Cardiac fibroblast (primary cell): Measurements from ENCODE around the gene SCN10A.

Experiments used
- DNase-seq, 2 donors: peaks; one replicate each; pipeline versions ENCODE4 v3.0.0 to v3.0.0-alpha.2; 2010; ENCODE audit warnings: low read depth in 2 of 2
- H3K4me3 ChIP-seq, 2 donors: replicated peaks in 1 of 2; 1 replicate in 1 of 2; 2 replicates in 1 of 2; pipeline ENCODE4 v1.5.1; 2011; ENCODE audit warnings: low read depth in 2 of 2, low read length in 2 of 2, mild to moderate bottlenecking in 2 of 2, moderate library complexity in 1 of 2
- TF ChIP-seq, protein P1 (sequence below): IDR thresholded peaks from one replicate; pipeline ENCODE4 v1.5.1; 2011; ENCODE audit warnings: low read depth, mild to moderate bottlenecking, low read length, inconsistent platforms

The SCN10A gene

DNA sequence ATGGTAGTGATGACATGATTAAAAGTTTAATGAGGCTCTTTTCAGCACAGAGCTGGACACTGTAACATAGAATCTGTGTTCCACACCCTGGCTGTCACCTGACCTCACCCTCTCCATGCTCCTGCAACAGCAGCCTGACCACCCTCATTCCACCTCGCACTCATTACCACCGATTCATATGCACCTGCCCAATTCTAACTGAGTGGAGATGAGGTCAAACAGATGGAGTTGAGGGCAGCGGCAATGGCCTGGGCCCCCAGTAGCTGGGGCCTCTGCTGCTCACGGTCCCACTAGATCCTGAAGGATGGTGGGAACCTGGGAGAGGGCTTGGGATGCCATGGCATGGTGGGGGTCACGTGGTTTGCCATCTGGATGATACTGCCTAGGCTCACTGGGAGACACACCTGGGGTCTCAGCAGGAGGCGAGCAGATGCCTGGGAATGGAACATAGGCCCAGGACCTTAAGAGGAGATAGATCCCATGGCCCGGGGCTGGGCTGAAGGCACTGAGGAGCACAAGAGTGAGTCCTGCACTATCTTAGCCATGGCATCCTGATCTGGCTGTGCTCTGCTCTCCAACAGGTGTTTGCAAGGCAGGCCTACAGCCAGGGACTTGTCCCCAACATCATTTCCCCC is 167.9 kb downstream of the SCN10A start:
- TF ChIP-seq, protein P1, sequence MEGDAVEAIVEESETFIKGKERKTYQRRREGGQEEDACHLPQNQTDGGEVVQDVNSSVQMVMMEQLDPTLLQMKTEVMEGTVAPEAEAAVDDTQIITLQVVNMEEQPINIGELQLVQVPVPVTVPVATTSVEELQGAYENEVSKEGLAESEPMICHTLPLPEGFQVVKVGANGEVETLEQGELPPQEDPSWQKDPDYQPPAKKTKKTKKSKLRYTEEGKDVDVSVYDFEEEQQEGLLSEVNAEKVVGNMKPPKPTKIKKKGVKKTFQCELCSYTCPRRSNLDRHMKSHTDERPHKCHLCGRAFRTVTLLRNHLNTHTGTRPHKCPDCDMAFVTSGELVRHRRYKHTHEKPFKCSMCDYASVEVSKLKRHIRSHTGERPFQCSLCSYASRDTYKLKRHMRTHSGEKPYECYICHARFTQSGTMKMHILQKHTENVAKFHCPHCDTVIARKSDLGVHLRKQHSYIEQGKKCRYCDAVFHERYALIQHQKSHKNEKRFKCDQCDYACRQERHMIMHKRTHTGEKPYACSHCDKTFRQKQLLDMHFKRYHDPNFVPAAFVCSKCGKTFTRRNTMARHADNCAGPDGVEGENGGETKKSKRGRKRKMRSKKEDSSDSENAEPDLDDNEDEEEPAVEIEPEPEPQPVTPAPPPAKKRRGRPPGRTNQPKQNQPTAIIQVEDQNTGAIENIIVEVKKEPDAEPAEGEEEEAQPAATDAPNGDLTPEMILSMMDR: no peak
- no peak for DNase-seq
- peak overlapping the region in 1 of 2 donors; percentile 61 for H3K4me3 ChIP-seq

DNA sequence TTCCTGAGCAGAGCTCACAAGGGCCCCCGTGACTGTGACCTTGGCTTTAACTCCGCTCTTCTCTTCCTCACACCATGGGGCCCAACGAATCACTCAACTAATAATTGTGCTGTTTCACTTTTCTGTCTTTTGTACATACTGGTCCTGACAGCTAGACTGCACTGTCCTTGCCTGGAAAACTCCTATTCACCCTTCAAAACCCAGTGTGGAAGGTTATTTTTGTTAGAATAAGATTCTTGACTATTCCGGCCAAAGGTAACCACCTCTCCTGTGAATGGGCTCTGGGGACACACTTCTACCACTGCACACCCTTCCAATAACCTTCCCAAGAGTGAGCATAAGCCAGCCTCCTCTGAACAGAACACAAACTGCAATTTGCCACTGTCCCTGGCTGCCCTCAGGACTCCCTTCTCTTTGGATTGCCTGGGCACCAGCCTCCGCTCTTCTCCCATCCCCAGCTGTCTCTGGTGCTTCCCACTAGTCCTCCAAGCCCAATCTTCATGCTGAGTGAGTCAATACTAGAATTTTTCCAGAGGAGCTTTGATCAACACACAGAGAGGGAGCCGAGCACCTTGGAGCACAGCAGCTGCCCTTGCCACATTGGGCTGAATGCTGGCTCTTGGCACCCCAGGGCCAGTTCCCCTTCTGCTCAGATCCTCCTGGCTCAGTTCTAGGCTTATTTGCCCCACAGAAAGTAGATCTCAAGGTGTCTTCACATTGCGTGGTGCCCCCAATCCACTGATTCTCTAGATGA is 168.6 kb downstream of the SCN10A start:
- no peak for DNase-seq
- no peak overlapping the region for H3K4me3 ChIP-seq
- TF ChIP-seq, protein P1: no peak
